GM21723 (cell line): Measurements from ENCODE around the gene SGCE.
A peak's percentile ranks its signal among the peaks of the same experiment; 100 is the strongest.

Experiments
- ATAC-seq: cut with Tn5 transposase; IDR thresholded peaks from one replicate; pipeline ENCODE4 v1.9.1; 2021; ENCODE audit warnings: mild to moderate bottlenecking, moderate library complexity; ENCODE audit not compliant: unreplicated experiment

Gene SGCE

GRCh38 chr7:94662548-94662947, 6.6 kb upstream of the SGCE start:
- no peak for ATAC-seq

GRCh38 chr7:94660006-94660405, 4.1 kb upstream of the SGCE start:
- no peak for ATAC-seq

GRCh38 chr7:94658826-94659225, 2.9 kb upstream of the SGCE start:
- ATAC-seq: no peak

GRCh38 chr7:94657771-94658693, 2.1 kb upstream of the SGCE start:
- peak; percentile 86 for ATAC-seq

GRCh38 chr7:94656925-94657731, 1.2 kb upstream of the SGCE start:
- no peak for ATAC-seq

GRCh38 chr7:94656658-94656924, 658 bp upstream of the SGCE start:
- ATAC-seq: no peak

GRCh38 chr7:94655126-94655847, 646 bp downstream of the SGCE start:
- ATAC-seq: no peak

- no peak for ATAC-seq
Measured at GRCh38 chr7:94654783-94655125, 1.2 kb downstream of the SGCE start.

- no peak for ATAC-seq
Measured at GRCh38 chr7:94650147-94651051, 5.5 kb downstream of the SGCE start.

GRCh38 chr7:94649450-94649849, 6.5 kb downstream of the SGCE start:
- peak; percentile 90 for ATAC-seq

- no peak for ATAC-seq
Measured at GRCh38 chr7:94648731-94649130, 7.2 kb downstream of the SGCE start.

- no peak for ATAC-seq
Measured at GRCh38 chr7:94647295-94647694, 8.6 kb downstream of the SGCE start.

- ATAC-seq: no peak
Measured at GRCh38 chr7:94643771-94644545, 12.0 kb downstream of the SGCE start.

- no peak for ATAC-seq
Measured at GRCh38 chr7:94642838-94643653, 12.9 kb downstream of the SGCE start.

- ATAC-seq: no peak
Measured at GRCh38 chr7:94639384-94639783, 16.5 kb downstream of the SGCE start.

- no peak for ATAC-seq
Measured at GRCh38 chr7:94635687-94636086, 20.2 kb downstream of the SGCE start.

- ATAC-seq: no peak
Measured at GRCh38 chr7:94634502-94634901, 21.4 kb downstream of the SGCE start.

GRCh38 chr7:94633687-94634086, 22.2 kb downstream of the SGCE start:
- no peak for ATAC-seq

GRCh38 chr7:94633014-94633341, 23.0 kb downstream of the SGCE start:
- ATAC-seq: no peak
